Pancreas (tissue), 10 donors: Measurements from ENCODE around the gene IRF9. TPM values are rescaled to one million over a fixed set of nuclear protein-coding genes. Genes with fewer than 3 reads are reported as not detected.

ENCODE experiments used
- ATAC-seq, 4 donors: fragments of 200-7000 bp; cut with Tn5 transposase; one replicate each; pipeline versions ENCODE4 v1.8.0 to v1.9.1; 2020; ENCODE audit warnings: mild to moderate bottlenecking in 4 of 4, moderate library complexity in 4 of 4
- DNase-seq, 6 donors: peaks; one replicate each; pipeline ENCODE4 v3.0.0-alpha.2; 2020
- FAIRE-seq: peaks from 2 replicates; lab custom pipeline; 2012; peaks lifted over from hg19 to GRCh38; lab: Jason Lieb, UNC
- H3K27ac ChIP-seq, 4 donors: fragments of 200-600 bp; sonication (generic); 1 replicate in 3 of 4; 2 replicates in 1 of 4; pipeline versions ENCODE4 v1.5.0 to v1.8.0; 2020
- H3K27me3 ChIP-seq, 4 donors: fragments of 200-600 bp; one replicate each; pipeline ENCODE4 v1.8.0; 2021
- H3K36me3 ChIP-seq, 3 donors: fragments of 200-600 bp; sonication (generic) in 1 of 3; one replicate each; pipeline versions ENCODE4 v1.5.0 to v1.8.0; 2020 to 2021
- H3K4me1 ChIP-seq, 3 donors: fragments of 200-600 bp; one replicate each; pipeline ENCODE4 v1.8.0; 2021
- H3K4me3 ChIP-seq, 4 donors: fragments of 200-600 bp; sonication (generic) in 2 of 4; one replicate each; pipeline versions ENCODE4 v1.5.0 to v1.8.0; 2020 to 2021
- H3K9me3 ChIP-seq, 4 donors: fragments of 200-600 bp; one replicate each; pipeline ENCODE4 v1.8.0; 2021
- WGBS, 2 donors: extraction: QIAGEN DNeasy Blood & Tissue Kit; methylation state at CpG; one replicate each; pipeline ENCODE4 v1.1.7; 2013; 5-methylcytosine and 5-hydroxymethylcytosine counted together
- intact Hi-C, 3 donors: fragments of 100-400 bp; cut with DNase I; formaldehyde crosslinking; loops; one replicate each; pipeline versions ENCODE4 v1.11.1 to v1.14.2; 2022
- polyA plus RNA-seq, 2 donors: library from polyadenylated mRNA; stranded (reverse); fragments of 200-250 nt; gene quantifications; one replicate each; pipeline ENCODE4 v1.2.3, GENCODE V29; 2013
- total RNA-seq, 6 donors: library from RNA; stranded (reverse); fragmentation: NEBNext Ultra II Directional in 4 of 6; extraction: Animal tissue kit (Norgen Biotek cat#: 25700) in 4 of 6; gene quantifications; one replicate each; pipeline versions ENCODE4 v1.2.1 to v1.2.4, GENCODE V29; 2021 to 2023
- TF ChIP-seq, protein P1 (sequence below), 4 donors: fragments of 200-600 bp; sonication (generic) in 3 of 4; IDR thresholded peaks; one replicate each; pipeline versions ENCODE4 v1.5.0 to v1.8.0; 2021; ENCODE audit warnings: antibody characterized with exemption in 4 of 4
- donor health status: healthy with polysubstance abuse.
- donor health status: DM: no; HTN: no; CAD: no; lungs with moderate emphysema.
- donor health status: DM: no; HTN: no; CAD: no.
- donor health status: control.
- donor health status: control.
- donor health status: Bipolar disorder and iron deficiency.
- donor health status: DM: yes; HTN: yes; CAD: no.
- donor health status: DM: no; HTN: no; CAD: no.
- donor health status: DM: no; HTN: no; CAD: no.
- donor health status: DM: yes; HTN: yes; CAD: no.

Gene IRF9
- total and polyA plus RNA-seq, 8 donors: 20.3 to 60.8 (median 37.3) TPM

DNA sequence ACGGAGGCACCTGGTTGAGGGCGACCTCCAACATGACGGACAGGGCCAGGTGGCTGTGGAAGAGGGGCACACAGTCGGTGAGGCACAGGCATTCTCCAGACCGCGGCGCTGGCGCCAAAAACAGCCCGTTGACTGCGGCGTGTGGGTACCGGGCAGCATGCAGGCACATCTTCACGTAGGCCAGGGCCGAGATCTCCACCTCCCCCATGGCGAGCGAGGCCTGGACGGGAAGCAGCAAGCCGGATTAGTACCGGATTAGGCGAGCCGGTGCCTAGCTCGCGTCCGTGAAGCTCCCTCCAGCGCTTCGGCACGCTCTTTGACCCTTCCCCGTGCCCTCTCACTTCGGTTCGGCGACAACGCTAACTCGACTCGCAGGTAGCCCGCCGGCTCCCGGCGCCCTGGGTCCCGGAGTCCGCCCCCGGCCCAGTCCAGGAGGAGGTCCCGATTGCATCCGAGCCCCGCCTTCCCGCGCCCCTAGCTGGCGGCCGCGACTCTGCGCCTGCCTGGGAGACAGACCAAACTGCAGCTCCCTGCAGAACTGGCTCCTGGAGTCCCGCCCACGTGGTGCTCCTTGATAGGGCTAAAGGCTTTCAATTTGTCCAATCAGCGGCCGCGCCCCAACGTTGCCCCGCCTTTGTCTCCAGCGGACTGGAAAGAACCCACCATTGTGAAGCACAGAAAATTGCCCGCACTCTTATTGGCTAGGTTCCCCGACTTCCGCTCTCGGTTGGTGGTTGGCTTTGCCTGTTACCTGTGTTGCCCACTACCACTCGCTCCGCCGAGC, 19.8 kb upstream of the IRF9 start, which contains the start of gene EMC9:
Gene EMC9, minus strand, starts transcription at position 495 of the 784 bp plus-strand sequence. Its CDS starts 287 bp downstream, at position 208.
- intact Hi-C loops: no loop called here
- TF ChIP-seq, protein P1, sequence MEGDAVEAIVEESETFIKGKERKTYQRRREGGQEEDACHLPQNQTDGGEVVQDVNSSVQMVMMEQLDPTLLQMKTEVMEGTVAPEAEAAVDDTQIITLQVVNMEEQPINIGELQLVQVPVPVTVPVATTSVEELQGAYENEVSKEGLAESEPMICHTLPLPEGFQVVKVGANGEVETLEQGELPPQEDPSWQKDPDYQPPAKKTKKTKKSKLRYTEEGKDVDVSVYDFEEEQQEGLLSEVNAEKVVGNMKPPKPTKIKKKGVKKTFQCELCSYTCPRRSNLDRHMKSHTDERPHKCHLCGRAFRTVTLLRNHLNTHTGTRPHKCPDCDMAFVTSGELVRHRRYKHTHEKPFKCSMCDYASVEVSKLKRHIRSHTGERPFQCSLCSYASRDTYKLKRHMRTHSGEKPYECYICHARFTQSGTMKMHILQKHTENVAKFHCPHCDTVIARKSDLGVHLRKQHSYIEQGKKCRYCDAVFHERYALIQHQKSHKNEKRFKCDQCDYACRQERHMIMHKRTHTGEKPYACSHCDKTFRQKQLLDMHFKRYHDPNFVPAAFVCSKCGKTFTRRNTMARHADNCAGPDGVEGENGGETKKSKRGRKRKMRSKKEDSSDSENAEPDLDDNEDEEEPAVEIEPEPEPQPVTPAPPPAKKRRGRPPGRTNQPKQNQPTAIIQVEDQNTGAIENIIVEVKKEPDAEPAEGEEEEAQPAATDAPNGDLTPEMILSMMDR (IDR thresholded peaks at IDR 0.05): peak; percentile 29 to 59 (median 38)
- no peaks in the 10 kb centered on the region for H3K27me3 ChIP-seq
- peak; percentile 98 to 100 (median 100) for DNase-seq
- ATAC-seq: peak; percentile 90 to 94 (median 91)
- peak within 1 kb of the TSS; percentile 63 to 70 (median 64) for H3K4me3 ChIP-seq
- H3K9me3 ChIP-seq: no peaks in the 10 kb centered on the region
- 0% methylated on average over 64 to 65 of the region's 65 CpGs for WGBS, 2 donors
- H3K27ac ChIP-seq: peak within 1 kb of the TSS; percentile 46 to 86 (median 82)
- H3K36me3 ChIP-seq: peaks cover 0 to 20% (median 7%) of the 10 kb centered on the region in 3 donors
- peaks cover 15 to 38% (median 25%) of the 10 kb centered on the region in 3 donors for H3K4me1 ChIP-seq
- no peak for FAIRE-seq

DNA sequence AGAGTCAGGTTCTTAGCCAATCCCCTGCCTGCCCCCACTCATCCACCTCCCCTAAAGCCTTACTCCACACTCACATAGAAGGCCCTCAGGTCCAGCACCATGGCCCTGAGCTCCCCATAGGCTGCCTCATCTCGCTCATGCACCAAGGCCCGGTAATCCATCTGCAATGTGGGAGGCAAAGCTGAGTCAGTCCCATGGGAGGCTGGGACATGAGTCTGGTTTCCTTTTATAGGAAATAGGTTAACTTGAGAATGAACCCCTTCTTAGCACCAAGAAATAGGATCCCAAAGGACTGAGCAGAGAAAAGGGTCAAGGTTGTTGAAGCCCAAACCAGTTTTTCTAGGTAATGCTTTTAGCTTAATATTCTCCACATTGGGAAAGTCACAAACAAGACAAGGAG, 17.6 kb upstream of the IRF9 start:
- Histone ChIP-seq H3K4me3 (no peak overlapping the region), H3K27me3 (no peaks in the 10 kb centered on the region), H3K36me3 (peaks cover 0 to 8% (median under 1%) of the 10 kb centered on the region in 3 donors), H3K9me3 (no peaks in the 10 kb centered on the region), H3K4me1 (peaks cover 8 to 35% (median 31%) of the 10 kb centered on the region in 3 donors), H3K27ac (no peak overlapping the region)
- DNase-seq: no peak
- intact Hi-C loops: no loop called here
- FAIRE-seq: no peak
- ATAC-seq: no peak
- 90 to 91% methylated on average over 2 of the region's 2 CpGs for WGBS, 2 donors
- TF ChIP-seq, protein P1 (IDR thresholded peaks at IDR 0.05): no peak

DNA sequence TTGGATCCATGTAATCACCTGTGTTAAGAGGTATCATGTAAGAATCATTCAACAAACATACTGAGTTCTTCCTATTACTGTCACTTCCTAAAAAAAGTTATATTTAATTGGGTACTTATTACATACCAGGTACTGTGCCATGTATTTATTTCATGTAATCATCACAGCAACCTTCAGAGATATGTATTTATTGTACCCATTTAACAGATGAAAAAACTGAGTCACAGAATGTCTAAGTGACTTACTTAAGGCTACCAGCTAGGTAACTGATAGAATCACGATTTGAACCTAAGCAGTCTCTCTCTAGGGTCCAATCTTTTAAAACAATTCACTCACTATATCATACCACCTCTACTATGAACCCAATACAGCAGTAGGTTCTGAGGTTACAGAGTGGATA, 16.6 kb upstream of the IRF9 start:
- WGBS, 2 donors: 68 to 92% methylated on average over 1 of the region's 1 CpG
- FAIRE-seq (no peak), ATAC-seq (no peak), DNase-seq (no peak)
- Histone ChIP-seq H3K4me3 (no peak overlapping the region), H3K27me3 (no peaks in the 10 kb centered on the region), H3K4me1 (peaks cover 8 to 36% (median 24%) of the 10 kb centered on the region in 3 donors), H3K36me3 (peaks cover 0 to 6% (median 5%) of the 10 kb centered on the region in 3 donors), H3K9me3 (no peaks in the 10 kb centered on the region), H3K27ac (no peak overlapping the region)
- TF ChIP-seq, protein P1 (IDR thresholded peaks at IDR 0.05): no peak
- intact Hi-C loops: no loop called here

DNA sequence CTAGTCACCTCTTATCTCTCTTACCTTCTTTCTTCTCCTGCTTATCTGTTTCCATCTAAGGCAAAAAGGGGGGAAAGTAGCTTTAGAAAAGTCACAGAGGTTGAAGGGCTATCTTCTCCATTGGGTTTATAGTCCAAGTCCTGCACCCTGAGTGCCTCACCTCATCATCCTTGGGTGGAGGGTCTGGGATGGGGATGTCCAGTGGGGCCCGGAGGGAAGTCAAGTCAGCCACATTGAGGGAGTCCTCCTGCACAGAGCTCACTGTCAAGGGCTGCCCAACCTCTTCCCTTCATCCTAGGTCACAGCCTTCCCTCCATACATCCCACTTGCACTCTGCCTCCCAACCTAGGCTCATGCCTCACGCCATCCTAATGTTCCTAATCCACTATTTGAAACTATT, 15.8 kb upstream of the IRF9 start:
- peak overlapping the region in 1 of 4 donors; percentile 83 for H3K4me3 ChIP-seq

More for the DNA sequence above, 15.8 kb upstream of the IRF9 start:
- H3K9me3 ChIP-seq: no peaks in the 10 kb centered on the region
- intact Hi-C loops: no loop called here
- ATAC-seq (no peak), DNase-seq (no peak), FAIRE-seq (no peak)
- H3K36me3 ChIP-seq: peaks cover 0 to 12% (median 12%) of the 10 kb centered on the region in 3 donors
- H3K27me3 ChIP-seq: no peaks in the 10 kb centered on the region
- TF ChIP-seq, protein P1 (IDR thresholded peaks at IDR 0.05): no peak
- H3K4me1 ChIP-seq: peaks cover 8 to 28% (median 16%) of the 10 kb centered on the region in 3 donors
- 92 to 100% methylated on average over 2 of the region's 2 CpGs for WGBS, 2 donors
- H3K27ac ChIP-seq: peak overlapping the region in 3 of 4 donors; percentile 81 to 89 (median 87)
